ENCODE results near the gene ZFP90. TPM values are rescaled to one million over a fixed set of nuclear protein-coding genes. Genes with fewer than 3 reads are reported as not detected.

The ZFP90 gene
- total RNA-seq, 1 experiment from 2014 or later = 12.8 TPM

- H2AFZ ChIP-seq (ENCODE audit: low read length) = no peak overlapping the region
- H3T11ph ChIP-seq (ENCODE audit: low read length) = no peak overlapping the region
- no peak for DNase-seq
- H3K27ac ChIP-seq (ENCODE audit: insufficient read length, low read depth, low read length) = no peak overlapping the region
- no peaks in the 10 kb centered on the region for H3K23me2 ChIP-seq (ENCODE audit: insufficient read length, low read depth, low read length, poor library complexity, severe bottlenecking)
- no peak overlapping the region for H3K4me2 ChIP-seq (ENCODE audit: insufficient read depth, insufficient read length, low read length)
- Mint-ChIP-seq H3K9me3 (peaks cover 5 to 10% of the 10 kb centered on the region in 2 experiments), H3K4me3 (no peak overlapping the region), H3K27ac (no peak overlapping the region), H3K4me1 (peaks cover 10 to 11% of the 10 kb centered on the region in 2 experiments), H3K27me3 (ENCODE audit: low read depth) (peaks cover 42% of the 10 kb centered on the region), H3K36me3 (ENCODE audit: insufficient read depth in 1 of 3, low read depth in 3 of 3) (peaks cover 0 to 1% (median 0%) of the 10 kb centered on the region in 3 experiments; a peak in 1 of 7 replicates)
- no peaks in the 10 kb centered on the region for H4K20me1 ChIP-seq (ENCODE audit: control insufficient read depth, insufficient read depth, insufficient read length)
- no peak overlapping the region for H2BK20ac ChIP-seq (ENCODE audit: low read depth, low read length, poor library complexity, severe bottlenecking)
- H2BK15ac ChIP-seq (ENCODE audit: low read depth, low read length) = no peak overlapping the region
- TF ChIP-seq CTCF (conservative IDR thresholded peaks at IDR 0.05) = no peak
- H3K14ac ChIP-seq (ENCODE audit: insufficient read depth, low read length) = no peak overlapping the region
- no peak overlapping the region for H2AK5ac ChIP-seq (ENCODE audit: insufficient read length, low read length)
- no peaks in the 10 kb centered on the region for H3K79me2 ChIP-seq (ENCODE audit: insufficient read depth, low read length)
- H3K9ac ChIP-seq (ENCODE audit: extremely low read depth, insufficient read length, low read length) = no peak overlapping the region
- no CpG with 5 or more reads among the region's 10 CpGs for WGBS (ENCODE audit: extremely low coverage, insufficient read length, low lambda C conversion rate)
- no peak overlapping the region for H2BK120ac ChIP-seq (ENCODE audit: low read depth, low read length, poor library complexity, severe bottlenecking)
- H3K27me3 ChIP-seq (ENCODE audit: insufficient read depth, low read length) = peaks cover 3% of the 10 kb centered on the region; the same call in 1 of the 2 replicates
- no peak overlapping the region for H4K91ac ChIP-seq (ENCODE audit: insufficient read length, low read depth, low read length)
- H3K4me1 ChIP-seq (ENCODE audit: insufficient read depth, low read length) = no peaks in the 10 kb centered on the region
- no peak overlapping the region for H4K8ac ChIP-seq (replicated peaks; ENCODE audit: insufficient read length, low read depth, low read length)
- no peak overlapping the region for H3K18ac ChIP-seq (ENCODE audit: insufficient read length, low read depth, low read length)
- H3K23ac ChIP-seq (ENCODE audit: insufficient read length, low read depth, low read length) = no peak overlapping the region
- no peaks in the 10 kb centered on the region for H3K79me1 ChIP-seq (ENCODE audit: insufficient read depth, low read depth, low read length, poor library complexity, severe bottlenecking)
- H2BK5ac ChIP-seq (ENCODE audit: insufficient read length, low read length) = no peak overlapping the region
- no peak overlapping the region for H4K5ac ChIP-seq (ENCODE audit: insufficient read length, low read depth, low read length)
- no peak overlapping the region for H3K56ac ChIP-seq (ENCODE audit: insufficient read length, low read depth, low read length)
- H2BK12ac ChIP-seq (ENCODE audit: insufficient read length, low read depth, low read length) = no peak overlapping the region
- no peak overlapping the region for H3K4ac ChIP-seq (ENCODE audit: low read depth, low read length)
- H3K9me3 ChIP-seq (ENCODE audit: control insufficient read depth, low read depth, low read length) = no peaks in the 10 kb centered on the region
These were observed 14.8 kb upstream of the ZFP90 start for GRCh38 chr16:68524069-68524820.

Measured in H9 (cell line).